HG03378 (cell line): ENCODE measurements around the gene GDPD4.

Source experiments
- ATAC-seq: cut with Tn5 transposase; IDR thresholded peaks from one replicate; pipeline ENCODE4 v1.9.1; 2021; ENCODE audit warnings: mild to moderate bottlenecking, moderate library complexity; ENCODE audit not compliant: unreplicated experiment

The GDPD4 gene

GRCh38 chr11:77206264-77207018 lies 95.0 kb downstream of the GDPD4 start:
- ATAC-seq, result no peak

- no peak for ATAC-seq
Observed at GRCh38 chr11:77205467-77206263, 95.8 kb downstream of the GDPD4 start.

DNA sequence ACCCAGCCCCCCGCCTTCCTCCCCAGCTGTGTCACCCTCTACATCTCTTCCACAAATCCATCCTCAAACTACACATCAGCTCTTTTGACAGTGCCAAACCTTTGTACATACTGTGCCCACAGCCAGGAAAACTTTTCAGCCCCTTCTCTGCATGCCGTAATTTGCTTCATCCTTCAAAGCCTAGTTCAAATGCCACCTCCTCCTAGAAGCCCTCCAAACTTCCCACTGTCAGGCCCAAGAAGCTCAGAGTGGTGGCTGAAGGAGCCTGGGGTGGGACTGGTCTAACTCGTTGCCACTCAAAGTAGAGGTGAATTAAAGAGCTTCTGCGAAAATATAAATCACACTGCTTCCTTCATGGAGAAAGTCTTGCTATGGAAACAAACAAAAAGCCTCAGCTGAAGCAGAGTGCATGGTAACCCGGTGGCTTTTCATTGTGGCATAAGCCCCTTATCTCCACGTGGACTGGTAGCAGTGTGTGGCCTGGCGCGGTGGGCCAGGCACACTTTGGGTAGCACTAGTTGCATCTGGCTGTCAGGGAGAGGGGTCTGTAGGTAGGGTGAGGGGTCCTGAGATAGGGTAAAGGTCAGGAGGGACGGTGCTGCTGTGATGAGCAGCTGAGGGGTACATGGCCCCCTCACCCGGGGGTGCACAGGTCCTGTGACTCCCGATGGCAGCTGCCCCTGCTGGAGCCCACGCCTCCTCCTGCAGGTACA lies 96.6 kb downstream of the GDPD4 start:
- ATAC-seq, result no peak

DNA sequence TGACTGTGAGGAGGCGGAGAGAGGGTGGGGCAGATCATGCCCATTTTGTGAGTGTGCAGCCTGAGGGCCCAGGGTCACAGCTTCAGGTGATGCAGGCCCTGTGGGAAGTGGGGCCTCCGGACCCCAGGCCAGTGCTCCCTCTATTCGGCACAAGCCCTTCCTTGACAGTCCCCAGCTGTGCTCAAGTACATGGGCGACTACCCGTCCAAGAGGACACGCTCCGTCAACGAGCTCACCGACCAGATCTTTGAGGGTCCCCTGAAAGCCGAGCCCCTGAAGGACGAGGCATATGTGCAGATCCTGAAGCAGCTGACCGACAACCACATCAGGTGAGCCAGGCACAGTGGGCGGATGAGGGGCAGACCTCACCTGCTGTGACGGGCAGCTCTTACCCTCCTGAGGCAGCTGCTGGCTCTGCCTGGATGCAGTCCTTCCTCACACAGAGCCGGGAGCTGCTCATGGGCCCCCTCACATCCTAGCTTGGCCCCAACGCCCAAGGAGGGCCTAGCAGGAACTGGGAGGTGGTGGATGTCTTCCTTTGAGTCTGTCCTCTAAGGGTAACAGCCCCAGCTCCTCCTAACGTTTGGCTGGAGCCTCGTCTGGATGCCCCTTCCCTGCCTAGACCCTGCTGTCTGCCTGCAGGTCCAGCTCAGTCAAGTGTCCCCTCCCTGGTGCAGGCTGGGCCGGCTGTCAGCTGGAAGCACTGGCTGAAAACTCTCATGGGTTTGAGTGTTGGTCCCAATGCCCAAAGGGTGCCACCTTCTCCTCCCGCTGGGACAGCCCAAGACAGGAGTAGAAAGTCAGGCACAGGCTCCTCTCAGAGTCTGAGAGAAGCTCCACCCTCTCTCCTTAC lies 97.4 kb downstream of the GDPD4 start:
- ATAC-seq, result no peak

DNA sequence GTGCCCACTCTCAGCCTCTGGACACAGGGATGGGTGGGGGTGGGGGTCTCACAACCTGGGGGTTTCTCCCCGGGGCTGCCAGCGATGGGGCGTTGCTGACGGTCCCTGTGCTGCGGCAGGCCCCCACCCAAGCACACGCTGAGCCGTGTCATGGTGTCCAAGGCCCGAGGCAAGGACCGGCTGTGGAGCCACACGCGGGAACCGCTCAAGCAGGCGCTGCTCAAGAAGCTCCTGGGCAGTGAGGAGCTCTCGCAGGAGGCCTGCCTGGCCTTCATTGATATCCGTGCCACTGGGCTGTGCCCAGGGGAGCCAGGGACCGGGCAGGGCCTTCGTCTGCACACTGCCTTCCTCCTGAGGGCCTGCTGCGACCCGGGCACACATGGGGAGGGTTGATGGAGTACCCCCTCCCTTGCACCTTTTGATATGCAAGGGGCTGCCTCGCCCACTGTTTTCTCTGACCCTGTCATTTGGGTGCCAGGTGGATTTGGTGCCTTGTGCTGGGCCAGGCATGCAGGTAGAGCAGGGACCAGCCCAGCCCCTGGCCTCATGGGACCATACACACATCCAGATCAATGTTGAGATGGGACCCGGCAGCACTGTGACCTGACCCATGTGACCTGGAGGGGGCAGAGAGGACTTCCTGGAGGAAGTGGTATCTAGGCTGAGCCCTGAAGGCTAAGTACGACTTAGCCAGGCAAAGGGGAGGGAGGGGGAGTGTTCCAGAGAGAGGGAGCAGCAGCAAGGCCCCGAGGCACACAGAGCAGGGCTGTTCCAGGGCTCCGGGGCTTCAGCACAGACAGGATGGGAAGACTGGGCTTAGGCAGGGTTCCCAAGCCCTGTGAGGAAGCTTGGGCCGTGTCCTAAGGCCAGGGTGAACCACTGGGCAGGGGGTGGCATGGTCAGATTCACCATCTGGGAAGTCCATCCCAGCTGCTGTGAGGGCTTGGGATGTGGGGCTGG lies 98.3 kb downstream of the GDPD4 start:
- ATAC-seq, result no peak

DNA sequence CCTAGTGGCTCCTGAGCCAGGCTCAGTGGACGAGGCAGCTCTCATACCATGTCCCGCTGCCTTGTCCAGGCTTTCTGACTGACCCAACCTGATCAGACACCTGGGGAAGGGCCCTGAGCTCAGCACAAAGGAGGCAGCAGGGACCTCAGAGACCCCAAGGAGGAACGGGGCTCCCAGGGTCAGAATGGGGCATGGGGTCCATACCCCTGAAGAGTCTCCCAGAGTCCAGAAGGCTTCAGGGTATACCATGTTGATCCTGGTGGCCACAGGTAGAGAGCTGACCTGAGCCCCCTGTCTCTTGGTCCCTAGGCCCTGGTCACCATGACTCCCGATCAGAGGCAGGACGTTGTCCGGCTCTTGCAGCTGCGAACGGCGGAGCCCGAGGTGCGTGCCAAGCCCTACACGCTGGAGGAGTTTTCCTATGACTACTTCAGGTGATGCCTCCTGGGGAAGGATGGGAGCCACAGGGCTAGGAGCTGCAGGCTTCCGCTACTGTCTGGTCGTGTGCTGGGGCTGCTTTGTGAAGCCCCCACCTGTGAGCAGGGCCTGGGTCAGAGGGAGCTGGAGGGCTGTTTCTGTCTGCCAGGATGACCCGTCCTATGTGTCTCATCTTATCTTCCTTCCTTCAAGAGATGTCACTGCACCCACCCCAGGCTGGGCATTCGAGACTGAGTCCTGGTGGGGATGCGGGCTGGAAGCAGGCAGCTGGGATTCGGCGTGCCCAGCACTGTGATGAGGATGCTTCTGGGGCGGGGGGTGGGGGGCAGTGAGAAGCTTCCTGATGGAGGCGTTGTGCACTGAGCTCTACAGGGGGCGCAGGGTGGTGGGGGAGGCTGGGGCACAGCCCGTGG lies 99.3 kb downstream of the GDPD4 start:
- ATAC-seq, result no peak

DNA sequence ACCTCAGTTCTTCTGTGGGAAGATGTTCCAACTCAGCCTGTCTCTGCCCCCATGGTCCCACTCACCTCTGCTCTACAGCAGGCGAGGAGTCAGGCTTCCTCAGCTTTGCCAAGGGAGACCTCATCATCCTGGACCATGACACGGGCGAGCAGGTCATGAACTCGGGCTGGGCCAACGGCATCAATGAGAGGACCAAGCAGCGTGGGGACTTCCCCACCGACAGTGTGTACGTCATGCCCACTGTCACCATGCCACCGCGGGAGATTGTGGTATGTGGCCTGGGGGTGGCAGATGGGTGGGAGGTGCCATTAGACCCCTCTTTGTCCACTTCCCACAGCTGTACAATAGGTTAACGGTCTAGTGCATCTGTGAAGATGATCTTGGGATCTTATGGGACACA lies 100.1 kb downstream of the GDPD4 start:
- ATAC-seq, result no peak

DNA sequence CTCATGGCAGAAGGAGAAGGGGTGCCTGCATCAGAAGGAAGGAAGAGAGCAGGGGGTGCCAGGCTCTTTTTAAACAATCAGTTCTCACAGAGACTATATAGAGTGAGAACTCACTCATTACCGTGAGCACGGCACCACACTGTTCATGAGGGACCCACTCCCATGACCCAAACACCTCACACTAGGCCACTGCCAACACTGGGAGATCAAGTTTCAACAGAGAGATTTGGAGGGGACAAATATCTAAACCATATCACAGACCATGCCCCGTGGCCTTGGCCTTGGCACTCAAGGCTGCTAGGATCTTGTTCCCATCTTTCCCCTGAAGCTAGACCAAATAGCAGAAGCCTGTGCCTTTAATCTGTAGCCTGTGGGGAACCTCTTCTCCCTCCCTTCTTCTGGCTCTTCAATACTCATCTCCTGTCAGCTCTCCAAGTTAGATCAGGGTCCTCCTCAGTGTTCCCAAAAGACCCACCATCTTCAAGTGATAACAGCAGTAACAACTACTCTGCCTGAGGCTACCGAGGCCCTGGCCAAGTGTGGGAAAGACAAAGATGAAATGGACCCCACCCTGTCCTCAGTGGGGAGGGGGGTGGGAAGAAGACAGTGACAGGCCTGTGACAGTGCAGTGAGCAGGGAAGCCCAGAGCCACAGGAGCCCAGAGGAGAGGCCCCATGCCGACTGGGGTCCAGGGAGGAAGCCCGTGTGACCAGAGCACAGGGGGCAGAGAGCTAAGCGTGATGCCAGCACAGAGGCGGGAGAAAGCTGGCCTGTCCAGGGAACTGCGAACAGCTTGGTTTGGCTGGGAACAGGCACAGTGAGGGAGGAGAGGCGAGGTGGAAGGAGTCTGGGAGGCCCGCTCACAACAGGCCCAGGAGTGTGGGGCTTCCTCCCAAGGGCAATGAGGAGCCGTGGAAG lies 100.9 kb downstream of the GDPD4 start:
- ATAC-seq, result no peak

- ATAC-seq, result no peak
Observed at GRCh38 chr11:77199137-77199745, 102.2 kb downstream of the GDPD4 start.

GRCh38 chr11:77198440-77198849 lies 103.0 kb downstream of the GDPD4 start:
- no peak for ATAC-seq

GRCh38 chr11:77197626-77198320 lies 103.7 kb downstream of the GDPD4 start:
- ATAC-seq, result no peak

GRCh38 chr11:77196961-77197360 lies 104.5 kb downstream of the GDPD4 start:
- ATAC-seq, result no peak

- no peak for ATAC-seq
Observed at GRCh38 chr11:77195071-77195755, 106.3 kb downstream of the GDPD4 start.

DNA sequence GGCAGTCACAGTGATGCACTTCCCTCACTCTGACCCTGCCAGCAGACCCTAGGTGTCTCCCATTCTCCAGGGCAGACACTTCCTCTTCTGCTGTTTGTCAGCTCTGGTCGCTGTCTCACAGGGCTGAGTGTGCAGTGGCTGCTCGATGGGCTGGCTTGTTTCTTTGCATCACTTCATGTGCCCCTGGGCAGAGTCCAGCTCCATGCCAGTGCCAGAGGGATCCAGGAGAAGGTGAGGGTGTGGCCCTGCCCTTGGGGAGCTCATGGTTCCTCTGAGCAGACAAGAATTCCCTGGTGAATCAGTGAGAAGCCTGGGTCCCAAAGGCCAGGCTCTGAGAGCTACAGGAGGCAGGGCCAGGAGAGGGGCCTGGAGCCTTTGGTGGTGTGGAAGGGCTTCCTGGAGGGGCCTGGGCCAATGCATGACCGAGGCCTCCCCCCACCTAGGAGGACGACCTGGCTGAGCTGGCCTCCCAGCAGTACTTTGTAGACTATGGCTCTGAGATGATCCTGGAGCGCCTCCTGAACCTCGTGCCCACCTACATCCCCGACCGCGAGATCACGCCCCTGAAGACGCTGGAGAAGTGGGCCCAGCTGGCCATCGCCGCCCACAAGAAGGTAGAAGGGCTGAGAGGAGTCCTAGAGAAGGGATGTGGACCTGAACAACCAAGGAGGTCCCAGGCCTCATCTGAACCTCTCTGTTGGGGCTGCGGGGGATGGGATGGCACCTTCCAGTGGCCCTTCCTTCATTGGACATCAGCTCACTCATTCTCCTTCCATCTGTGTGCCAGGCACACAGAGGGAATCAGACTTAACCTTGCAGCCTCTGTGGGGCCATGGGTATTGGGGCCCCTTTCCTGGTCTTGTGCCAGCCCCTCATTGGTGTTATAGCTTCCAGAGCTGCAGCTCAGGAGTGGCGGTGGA lies 107.3 kb downstream of the GDPD4 start:
- ATAC-seq, result no peak

- ATAC-seq, result no peak
Observed at GRCh38 chr11:77193167-77193566, 108.3 kb downstream of the GDPD4 start.
